LNCAP (cell line): ENCODE results near the gene YWHAH.

Experiments used
- CTCF ChIP-seq: fragments of 450-650 bp; IDR thresholded peaks from 2 replicates; pipeline ENCODE4 v1.5.1; 2017; ENCODE audit warnings: mild to moderate bottlenecking

Gene YWHAH

GRCh38 chr22:31945443-31945855 is 1.1 kb downstream of the YWHAH start:
- TF ChIP-seq CTCF = no peak

GRCh38 chr22:31945971-31946680 is 1.8 kb downstream of the YWHAH start:
- TF ChIP-seq CTCF = no peak

GRCh38 chr22:31947296-31947695 is 3.0 kb downstream of the YWHAH start:
- TF ChIP-seq CTCF = peak; percentile 73

- TF ChIP-seq CTCF = no peak
These were observed 3.7 kb downstream of the YWHAH start for GRCh38 chr22:31948002-31948401.

GRCh38 chr22:31950226-31950625 is 5.9 kb downstream of the YWHAH start:
- no peak for TF ChIP-seq CTCF

GRCh38 chr22:31951194-31952093 is 7.1 kb downstream of the YWHAH start:
- TF ChIP-seq CTCF = no peak

- no peak for TF ChIP-seq CTCF
These were observed 7.7 kb downstream of the YWHAH start for GRCh38 chr22:31952094-31952401.
